GM20431 (cell line): ENCODE measurements around the gene MOG.
"Not testable (repeated sequence)": the region's sequence is repeated elsewhere in the genome, so short reads cannot be mapped to it uniquely, and the experiment has no call there.

ENCODE experiments used
- in situ Hi-C: fragments of 300-500 bp; cut with MseI, MboI; formaldehyde crosslinking; loops from one replicate; pipeline ENCODE4 v1.15.0; 2020; ENCODE audit warnings: low sequenced_read_pairs; ENCODE audit not compliant: unreplicated experiment

MOG gene

DNA sequence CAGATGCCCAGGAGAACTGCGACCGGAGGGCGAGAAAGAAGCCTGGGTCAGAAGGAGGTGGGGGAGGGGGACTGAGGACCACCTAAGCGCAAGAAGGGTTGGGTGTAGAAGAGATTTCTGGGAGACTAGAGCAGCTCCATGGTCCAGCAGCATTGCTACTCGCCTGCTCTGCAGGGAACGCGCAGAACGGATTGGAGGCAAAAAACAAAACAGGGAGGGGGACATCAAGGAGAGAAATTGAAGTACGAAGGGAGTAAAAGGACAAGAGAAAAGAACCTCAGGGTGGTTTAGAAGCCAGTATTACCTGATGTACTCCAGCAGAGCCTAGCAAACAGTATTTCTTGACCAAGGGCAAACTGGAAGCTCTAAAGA lies 23.4 kb upstream of the MOG start:
- in situ Hi-C loops, result no loop called here

DNA sequence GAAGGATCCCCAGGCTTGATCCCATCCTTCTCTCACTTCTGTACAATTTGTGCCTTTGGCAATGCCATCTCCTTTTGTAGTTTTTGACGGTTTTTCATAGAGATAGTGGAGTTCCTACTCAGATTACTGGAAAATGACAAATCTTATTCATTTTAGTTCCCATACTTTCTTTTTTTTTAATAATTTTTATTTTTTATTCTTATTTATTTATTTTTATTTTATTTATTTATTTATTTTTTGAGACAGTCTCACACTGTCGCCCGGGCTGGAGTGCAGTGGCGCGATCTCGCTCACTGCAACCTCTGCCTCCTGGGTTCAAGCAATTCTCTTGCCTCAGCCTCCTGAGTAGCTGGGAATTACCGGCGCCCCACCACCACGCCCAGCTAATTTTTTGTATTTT lies 19.6 kb upstream of the MOG start:
- in situ Hi-C loops, result no loop called here

DNA sequence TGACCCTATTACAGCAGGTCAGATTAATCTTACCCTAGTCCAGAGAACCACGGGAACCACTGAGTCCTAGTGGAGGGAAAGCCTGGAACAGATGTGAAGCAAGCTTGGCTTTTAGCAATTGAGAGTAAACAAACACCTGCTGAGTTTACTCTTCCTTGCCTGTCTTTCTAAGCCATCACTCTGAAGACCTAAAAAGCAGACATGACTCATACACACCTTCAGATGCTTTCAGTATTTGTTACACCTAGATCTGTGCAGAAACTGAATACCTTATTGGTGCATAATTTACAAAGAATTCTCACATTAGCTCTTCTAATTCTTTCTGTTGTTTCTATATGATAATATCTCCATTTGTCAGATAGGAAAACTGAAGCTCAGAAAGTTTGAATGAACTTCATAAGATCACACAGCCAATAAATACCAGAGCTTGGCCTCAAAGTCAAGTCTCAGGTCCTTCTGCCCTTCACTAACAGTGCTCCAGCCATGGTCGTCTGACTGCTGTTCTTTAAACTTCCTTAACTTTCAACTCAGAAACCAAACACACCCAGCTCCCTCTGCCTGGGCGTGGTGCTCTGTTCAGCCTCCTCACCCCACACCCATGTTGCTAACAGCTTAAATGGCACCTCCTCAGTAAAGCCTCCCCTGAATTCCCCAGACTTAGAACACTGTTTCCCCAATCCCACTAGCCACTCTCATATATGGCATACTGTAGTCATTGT lies 15.3 kb upstream of the MOG start:
- in situ Hi-C loops, result no loop called here

DNA sequence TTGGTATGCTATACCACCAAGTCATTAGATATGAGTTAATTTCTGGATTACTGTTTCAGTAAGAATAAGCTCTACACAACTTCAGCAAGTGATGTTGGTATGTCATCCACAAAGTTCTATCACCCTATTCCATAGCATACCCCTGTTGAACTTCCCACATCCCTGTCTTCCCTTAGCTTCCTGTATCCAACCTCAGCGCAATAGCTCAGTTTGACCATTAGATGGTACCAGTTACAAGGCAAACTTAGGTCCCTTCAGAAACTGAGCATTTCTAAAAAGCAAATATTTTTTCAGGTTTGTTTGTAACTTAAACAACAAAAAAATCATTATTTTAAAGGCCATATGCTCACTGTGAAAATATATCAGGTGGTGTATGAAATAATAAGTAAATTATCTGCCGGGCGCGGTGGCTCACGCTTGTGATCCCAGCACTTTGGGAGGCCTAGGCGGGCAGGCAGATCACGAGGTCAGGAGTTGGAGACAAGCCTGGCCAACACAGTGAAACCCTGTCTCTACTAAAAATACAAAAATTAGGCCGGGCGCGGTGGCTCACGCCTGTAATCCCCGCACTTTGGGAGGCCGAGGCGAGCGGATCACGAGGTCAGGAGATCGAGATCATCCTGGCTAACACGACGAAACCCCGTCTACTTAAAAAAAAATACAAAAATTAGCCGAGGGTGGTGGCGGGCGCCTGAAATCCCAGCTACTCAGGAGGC lies 8.8 kb upstream of the MOG start:
- in situ Hi-C loops, result no loop called here

DNA sequence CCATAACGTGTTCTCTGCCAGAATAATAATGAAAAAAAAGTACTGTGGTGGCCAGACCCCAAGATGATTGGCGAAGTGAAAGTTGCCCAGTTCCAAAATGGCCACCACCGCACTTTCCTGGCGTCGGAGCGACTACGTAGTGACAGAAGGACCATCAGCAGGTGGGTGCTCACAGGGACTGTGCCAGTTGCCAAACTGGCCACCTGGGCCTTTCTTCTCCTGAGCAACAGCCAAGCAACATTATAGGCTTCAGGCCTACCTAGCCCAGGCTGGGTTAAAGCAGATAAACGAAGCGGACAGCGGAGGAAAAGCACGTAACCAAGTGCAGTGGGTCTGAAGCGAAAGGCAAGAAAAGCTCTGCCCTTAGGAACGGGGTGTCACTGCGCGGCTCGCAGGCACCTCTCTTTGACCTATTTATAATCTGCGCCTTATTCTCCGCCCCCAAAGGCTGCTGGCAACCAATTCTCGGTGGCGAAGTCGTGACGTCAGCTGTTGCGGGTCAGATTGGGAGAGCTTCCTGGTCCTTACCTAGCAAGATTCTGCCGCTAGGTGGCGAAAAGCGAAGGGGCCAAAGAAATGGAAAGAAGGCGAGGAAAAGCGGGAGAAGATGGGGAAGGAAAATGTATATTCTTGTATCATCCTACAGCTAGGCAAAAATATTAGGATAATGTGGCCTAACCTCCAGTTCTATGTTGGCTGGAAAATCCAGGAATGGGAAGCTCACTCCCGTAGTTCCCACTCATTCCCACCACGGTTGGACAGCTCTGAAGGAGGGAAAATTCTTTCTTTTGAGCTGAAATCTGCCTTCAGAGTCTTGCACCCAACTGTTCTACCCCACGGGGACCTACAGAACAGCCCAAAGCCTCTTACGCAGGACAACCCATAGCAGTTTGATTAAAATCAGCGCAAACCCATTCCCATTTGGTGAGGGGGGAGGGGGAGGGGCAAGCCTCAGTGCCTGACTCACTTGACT lies 6.9 kb upstream of the MOG start:
- in situ Hi-C loops, result no loop called here

DNA sequence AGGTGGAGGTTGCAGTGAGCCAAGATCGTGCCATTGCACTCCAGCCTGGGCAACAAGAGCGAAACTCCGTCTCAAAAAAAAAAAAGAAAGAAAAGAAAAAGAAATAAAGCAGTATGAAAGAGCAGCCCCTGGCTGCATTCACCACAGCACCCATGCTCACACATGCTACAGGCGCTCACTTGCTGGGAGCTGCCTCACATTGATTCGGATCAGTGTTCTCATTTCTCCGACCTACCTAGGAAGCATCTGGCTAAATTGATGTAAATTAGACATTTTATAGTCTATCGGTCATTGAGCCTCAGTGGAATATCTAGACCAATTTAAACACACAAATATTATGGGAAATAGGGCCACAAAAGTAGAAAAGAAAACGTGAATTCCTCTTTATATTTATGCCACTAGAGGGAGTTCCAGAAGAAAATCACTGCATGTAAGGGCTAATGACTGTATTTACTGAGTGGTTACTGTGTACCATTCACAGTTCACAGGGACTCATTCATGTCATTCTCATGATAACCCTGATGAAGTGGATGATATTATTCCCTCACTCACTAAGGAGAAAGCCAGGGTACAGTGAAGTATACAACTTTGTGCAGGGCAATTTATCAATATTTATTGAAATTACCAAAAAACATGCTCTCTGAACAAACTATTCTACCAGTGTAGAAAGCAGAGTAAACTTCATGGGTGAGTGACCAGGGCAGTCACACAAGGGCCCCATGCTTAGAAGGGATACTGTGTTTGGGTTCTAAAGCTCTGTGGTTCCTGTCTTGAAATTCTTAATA lies 5.3 kb upstream of the MOG start:
- in situ Hi-C loops, result no loop called here

DNA sequence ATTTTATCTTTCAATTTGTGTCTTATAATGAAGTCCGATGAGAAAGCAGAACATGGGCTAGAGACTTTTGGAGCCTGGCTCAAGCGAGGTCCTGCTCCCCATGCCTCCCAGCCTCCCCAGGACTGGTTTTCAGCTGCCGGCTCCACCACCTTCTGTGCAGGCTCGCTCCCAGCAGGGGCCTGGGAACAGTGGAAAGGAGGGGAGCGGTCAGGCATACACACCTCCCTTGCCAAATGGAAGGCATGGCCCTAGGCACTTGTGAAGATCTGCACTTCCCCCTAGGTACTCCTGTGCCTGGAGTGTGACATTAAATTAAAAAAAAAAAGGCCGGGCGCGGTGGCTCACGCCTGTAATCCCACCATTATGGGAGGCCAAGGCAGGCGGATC lies 4.7 kb upstream of the MOG start:
- in situ Hi-C loops, result no loop called here

DNA sequence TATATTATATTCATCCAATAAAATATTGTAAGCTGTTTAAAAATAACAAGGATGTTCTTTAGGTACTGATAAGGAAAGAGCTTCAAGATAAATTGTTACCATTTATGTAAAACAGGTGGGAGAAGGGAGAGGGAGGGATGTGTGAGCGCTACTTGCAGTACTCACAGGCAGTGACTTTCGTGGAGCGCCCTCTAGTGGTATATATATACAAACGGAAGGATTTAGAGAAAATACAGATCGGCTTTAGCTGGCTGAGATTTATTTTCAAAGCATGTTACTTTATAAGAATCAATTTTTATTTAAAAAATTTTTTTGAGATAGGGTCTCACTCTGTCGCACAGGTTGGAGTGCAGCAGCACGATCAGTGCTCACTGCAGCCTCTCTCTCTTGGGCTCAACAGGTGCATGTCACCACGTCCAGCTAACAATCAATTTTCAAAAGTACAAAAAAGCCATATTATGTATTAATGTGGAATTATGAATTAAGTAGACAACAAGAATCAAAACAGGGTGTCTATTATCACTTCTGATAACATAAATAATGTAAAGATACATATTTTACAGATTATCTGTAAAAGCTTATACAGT lies 3.3 kb upstream of the MOG start:
- in situ Hi-C loops, result no loop called here

DNA sequence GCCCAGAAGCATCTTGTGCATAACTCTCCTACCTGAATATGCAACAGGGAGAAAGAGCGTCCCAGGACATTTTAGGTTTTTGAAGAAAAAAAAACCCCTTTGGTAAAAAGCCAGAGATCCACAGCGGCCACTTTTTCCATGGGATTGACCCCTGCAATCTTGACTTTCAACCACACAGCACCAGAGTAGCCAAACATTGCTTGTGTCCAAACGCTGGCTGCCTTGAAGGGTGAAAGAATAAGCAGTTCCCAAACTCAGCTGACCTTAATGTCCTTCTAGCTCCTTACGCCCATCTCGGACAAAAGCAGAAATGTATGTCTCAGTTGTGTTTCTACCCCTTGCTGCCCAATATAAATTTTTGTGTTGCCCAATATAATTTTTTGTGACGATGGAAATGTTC lies 1.2 kb upstream of the MOG start:
- in situ Hi-C loops, result no loop called here

DNA sequence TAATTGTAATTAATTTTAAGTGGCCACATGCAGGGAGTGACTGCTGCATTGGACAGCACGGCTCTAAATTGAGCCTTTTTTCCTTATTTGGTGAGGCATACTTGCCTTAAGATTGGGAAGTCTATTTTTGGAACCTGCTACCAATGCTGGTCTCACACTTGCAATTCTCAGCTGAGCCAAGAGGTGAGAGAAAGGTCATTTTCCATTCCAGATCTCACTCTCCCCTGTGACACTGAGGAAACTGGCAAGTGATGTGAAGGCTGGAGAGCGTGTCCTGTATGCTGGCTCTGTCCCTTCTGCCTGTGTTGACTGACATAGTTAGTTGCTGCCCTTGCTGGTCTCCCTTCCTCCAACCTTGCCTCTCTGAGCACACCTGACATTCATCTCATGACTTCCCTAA lies 735 bp upstream of the MOG start:
- in situ Hi-C loops, result no loop called here

DNA sequence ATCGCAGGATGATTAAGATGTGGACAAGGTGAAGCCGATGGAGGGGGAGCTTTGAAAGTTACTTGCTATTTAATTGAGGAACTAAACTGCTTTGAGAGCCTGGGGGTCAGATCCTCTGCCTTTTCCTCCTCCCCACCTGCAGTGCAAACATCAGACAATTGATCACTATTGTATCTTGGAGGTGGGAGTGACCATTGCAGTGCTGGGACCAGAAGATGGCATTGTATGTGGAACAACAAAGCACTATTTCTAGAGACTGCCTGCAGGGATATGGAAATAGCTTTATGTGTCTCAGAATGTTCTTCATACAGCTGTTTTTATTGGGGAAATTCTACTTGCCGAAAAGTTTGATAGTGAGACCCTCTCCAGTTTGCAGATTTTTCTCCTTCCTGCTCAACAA lies 4.2 kb downstream of the MOG start:
- in situ Hi-C loops, result no loop called here

DNA sequence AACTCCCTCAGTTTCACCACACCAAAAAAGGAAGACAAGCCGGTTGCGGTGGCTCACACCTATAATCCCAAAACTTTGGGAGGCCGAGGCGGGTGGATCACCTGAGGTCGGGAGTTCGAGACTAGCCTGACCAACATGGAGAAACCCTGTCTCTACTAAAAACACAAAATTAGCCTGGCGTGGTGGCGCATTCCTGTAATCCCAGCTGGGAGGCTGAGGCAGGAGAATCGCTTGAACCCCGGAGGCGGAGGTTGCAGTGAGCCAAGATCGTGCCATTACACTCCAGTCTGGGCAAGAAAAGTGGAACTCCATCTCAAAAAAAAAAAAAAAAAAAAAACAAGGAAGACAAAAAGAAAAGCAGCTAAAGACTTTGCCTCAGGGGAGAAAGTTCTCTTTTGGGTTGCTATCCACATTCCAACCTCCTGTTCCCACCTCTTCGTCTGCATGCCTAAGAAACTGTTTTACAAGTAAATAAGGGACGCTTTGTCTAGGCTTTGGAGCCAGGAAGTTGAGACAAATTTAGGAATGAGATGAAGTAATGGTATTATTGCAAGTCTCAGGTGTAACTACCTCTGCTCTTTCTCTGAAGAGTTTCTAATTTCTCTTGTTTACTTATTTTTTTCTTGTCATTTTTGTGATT lies 4.7 kb downstream of the MOG start:
- in situ Hi-C loops, result not testable (repeated sequence)

DNA sequence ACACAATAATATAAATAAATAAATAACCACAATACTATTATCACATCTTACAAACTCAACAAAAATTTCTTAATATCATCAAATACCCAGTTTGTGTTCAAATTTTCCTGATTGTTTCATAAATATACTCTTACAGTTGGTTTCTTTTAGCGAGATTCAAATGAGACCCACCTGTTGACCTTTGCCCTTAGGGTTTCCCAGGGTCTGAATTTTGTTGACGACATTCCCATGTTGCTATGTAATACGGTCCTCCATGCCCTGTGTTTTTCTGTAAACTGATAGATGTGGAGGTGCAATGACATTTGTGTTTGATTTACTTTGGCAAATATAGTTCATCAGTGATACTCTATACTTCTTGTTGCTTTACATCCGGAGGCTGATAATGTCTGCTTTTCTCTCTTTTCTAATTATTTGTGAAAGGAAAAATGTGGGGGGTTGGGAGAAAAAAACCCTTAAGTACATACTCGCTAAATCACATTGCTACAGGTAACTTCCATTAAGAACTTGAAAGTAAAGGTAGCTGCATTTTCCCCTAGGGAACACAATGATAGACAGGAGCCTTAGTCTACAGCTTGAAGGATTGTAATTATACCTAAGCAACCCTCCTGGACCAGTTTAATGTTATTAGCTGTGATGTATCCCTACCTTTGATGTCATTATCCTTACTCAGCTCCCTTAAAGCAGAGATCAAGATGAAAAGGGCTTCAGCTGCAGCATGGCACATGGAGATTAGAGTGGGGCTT lies 6.6 kb downstream of the MOG start:
- in situ Hi-C loops, result no loop called here

DNA sequence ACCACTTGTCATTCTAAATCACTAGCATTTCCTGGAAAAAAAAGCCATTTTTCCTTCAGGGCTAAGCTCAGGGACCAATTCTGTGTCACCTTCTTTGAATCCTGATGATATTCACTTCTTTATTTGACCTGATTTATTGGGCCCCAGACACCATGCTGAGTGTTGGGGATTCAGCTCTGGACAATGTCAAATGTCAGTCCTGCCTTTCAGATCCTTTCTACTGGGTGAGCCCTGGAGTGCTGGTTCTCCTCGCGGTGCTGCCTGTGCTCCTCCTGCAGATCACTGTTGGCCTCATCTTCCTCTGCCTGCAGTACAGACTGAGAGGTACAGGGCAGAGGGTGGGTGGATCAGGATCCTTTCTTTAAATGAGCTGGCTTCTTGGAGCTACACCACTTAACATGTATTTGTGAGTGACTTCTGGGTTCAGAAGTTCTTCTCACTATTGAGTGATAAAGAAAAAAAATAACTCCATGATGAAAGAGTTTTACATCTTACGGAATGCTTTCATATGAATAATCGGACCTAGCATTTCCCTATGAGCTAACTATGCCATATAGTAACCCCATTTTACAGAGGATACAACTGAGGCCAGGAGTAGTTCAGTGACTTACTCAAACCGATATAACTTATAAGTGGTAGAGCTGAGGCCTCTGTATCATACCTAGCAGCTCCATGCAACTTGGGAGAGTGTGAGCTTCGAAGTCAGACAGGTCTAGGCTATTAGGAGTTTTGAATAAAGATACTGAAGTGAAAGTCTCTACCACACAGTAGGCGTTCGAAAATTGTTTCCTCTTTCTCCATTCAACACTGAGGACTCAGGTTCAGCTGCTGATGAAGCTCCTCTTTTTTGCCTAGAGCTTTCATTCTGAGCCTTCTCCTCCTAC lies 9.3 kb downstream of the MOG start:
- in situ Hi-C loops, result no loop called here

DNA sequence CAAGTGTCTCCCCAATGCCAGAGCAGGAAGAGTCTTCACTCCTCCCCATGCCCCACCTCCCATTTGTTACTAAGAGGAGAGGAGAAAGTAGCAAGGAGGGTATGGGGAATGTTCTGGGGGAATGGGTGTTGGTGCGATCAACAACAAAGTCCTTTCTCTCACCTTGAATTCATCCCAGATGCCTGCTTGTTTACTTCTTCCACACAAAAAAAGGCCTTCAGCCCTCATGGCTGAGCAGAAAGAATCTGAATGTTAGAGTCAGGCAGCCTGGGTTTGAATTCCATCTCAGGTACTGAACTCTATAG lies 9.9 kb downstream of the MOG start:
- in situ Hi-C loops, result no loop called here

DNA sequence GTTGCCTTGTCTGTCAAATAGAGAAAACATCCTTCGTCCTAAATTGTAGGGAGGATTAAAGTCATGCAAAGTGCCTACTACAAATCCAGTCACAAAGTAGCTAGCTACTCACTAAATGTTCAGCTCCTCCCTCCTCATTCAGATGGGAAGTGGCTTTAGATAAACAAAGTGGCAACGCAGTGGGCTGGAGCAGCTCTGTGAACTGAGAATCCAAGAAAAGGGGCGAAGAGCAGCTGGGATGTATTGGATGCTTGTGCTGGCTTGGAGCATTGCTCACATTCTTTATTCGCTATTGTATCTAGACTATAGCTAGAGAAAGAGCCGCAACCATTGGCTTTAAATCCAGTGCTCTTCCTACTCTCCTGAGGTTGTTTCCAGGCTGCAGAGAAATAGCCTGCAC lies 10.3 kb downstream of the MOG start:
- in situ Hi-C loops, result no loop called here

DNA sequence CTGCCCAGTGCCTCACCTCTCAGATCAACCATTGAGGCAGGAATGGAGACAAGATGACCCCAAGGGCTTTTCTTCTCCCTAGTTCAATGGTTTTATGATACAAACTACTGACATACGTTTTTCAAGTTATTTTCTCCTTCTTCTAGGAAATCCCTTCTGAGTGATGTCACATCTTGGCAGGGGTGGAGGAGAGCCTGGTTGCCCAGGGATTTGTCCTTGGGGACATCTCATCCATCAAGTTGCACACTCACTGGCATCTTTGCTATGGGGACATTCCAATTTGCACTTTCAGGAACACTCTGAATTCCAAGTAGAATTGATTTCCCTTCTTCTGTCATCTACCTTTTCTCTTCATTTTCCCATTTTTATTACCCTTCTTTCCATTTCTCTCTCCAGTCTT lies 14.1 kb downstream of the MOG start:
- in situ Hi-C loops, result no loop called here

DNA sequence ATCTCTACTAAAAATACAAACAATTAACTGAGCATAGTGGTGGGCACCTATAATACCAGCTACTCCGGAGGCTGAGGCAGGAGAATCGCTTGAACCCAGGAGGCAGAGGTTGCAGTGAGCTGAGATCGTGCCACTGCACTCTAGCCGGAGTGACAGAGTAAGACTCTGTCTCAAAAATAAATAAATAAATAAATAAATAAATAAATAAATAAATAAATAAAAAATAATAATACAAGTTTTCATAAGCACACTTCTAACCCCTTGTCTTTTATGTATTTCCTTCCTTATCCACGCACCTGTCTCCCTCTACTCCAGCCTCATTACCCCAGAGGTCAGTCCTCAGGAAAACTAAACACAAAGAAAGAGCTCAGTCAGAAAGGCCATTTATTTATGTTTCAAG lies 15.2 kb downstream of the MOG start:
- in situ Hi-C loops, result not testable (repeated sequence)
